C4-2B (cell line): ENCODE data around the gene RDX.

Experiments used
- ZFX ChIP-seq: fragments of 450-650 bp; IDR thresholded peaks from 2 replicates; pipeline ENCODE4 v1.6.1; 2017
- TF ChIP-seq, protein P1 (sequence below): fragments of 450-650 bp; conservative IDR thresholded peaks from 2 replicates; pipeline ENCODE4 v1.5.1; 2017; ENCODE audit warnings: mild to moderate bottlenecking

DNA sequence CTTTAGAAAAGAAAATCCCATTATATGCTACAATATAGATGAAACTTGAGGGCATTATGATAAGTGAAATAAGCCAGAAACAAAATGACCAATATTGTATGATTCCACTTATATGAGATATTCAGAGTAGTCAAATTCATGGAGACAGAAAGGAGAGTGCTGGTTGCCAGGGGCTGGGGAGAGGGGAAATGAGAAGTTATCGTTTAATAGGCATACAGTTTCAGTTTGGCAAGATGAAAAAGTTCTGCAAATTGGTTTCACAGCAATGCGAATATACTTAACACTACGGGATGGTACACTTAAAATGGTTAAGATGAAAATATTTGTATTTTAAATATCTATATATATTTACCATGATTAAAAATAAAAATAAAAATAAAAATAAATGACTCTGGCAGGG is 31.1 kb upstream of the RDX start:
- TF ChIP-seq, protein P1, sequence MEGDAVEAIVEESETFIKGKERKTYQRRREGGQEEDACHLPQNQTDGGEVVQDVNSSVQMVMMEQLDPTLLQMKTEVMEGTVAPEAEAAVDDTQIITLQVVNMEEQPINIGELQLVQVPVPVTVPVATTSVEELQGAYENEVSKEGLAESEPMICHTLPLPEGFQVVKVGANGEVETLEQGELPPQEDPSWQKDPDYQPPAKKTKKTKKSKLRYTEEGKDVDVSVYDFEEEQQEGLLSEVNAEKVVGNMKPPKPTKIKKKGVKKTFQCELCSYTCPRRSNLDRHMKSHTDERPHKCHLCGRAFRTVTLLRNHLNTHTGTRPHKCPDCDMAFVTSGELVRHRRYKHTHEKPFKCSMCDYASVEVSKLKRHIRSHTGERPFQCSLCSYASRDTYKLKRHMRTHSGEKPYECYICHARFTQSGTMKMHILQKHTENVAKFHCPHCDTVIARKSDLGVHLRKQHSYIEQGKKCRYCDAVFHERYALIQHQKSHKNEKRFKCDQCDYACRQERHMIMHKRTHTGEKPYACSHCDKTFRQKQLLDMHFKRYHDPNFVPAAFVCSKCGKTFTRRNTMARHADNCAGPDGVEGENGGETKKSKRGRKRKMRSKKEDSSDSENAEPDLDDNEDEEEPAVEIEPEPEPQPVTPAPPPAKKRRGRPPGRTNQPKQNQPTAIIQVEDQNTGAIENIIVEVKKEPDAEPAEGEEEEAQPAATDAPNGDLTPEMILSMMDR = no peak
- TF ChIP-seq ZFX = no peak
